Brain microvascular endothelial cell (primary cell): ENCODE data around the gene HCN2.

ENCODE experiments used
- DNase-seq: peaks from one replicate; pipeline ENCODE4 v3.0.0-alpha.2; 2020
- H3K27ac ChIP-seq: fragments of 250-450 bp; sonication (Bioruptor Pico); 2 replicates; pipeline ENCODE4 v1.5.1; 2020; ENCODE audit warnings: mild to moderate bottlenecking, moderate library complexity
- H3K27me3 ChIP-seq: fragments of 250-450 bp; sonication (Bioruptor Pico); replicated peaks from 2 replicates; pipeline ENCODE4 v1.5.1; 2020; ENCODE audit warnings: mild to moderate bottlenecking
- H3K36me3 ChIP-seq: fragments of 250-450 bp; sonication (Bioruptor Pico); replicated peaks from 2 replicates; pipeline ENCODE4 v1.5.1; 2020; ENCODE audit warnings: mild to moderate bottlenecking
- H3K4me3 ChIP-seq: 2 replicates; pipeline ENCODE4 v1.5.1; 2011; ENCODE audit warnings: low read depth, mild to moderate bottlenecking, control low read depth, low read length, moderate library complexity
- in situ Hi-C: cut with HindIII; loops from 2 replicates; pipeline ENCODE4 v1.10.0; 2017; ENCODE audit warnings: low sequenced_read_pairs, low pct_ligation_motif_present
- TF ChIP-seq, protein P1 (sequence below): IDR thresholded peaks from 2 replicates; pipeline ENCODE4 v1.5.1; 2011; ENCODE audit warnings: low read depth, mild to moderate bottlenecking, moderate library complexity, low read length, control low read depth, inconsistent platforms; ENCODE audit errors: missing control alignments

The HCN2 gene

GRCh38 chr19:629961-630714, 40.5 kb downstream of the HCN2 start:
- in situ Hi-C loops = no loop called here
- DNase-seq = no peak
- H3K27me3 ChIP-seq = no peaks in the 10 kb centered on the region
- H3K27ac ChIP-seq = no peak overlapping the region
- peaks cover 32% of the 10 kb centered on the region for H3K36me3 ChIP-seq
- TF ChIP-seq, protein P1, sequence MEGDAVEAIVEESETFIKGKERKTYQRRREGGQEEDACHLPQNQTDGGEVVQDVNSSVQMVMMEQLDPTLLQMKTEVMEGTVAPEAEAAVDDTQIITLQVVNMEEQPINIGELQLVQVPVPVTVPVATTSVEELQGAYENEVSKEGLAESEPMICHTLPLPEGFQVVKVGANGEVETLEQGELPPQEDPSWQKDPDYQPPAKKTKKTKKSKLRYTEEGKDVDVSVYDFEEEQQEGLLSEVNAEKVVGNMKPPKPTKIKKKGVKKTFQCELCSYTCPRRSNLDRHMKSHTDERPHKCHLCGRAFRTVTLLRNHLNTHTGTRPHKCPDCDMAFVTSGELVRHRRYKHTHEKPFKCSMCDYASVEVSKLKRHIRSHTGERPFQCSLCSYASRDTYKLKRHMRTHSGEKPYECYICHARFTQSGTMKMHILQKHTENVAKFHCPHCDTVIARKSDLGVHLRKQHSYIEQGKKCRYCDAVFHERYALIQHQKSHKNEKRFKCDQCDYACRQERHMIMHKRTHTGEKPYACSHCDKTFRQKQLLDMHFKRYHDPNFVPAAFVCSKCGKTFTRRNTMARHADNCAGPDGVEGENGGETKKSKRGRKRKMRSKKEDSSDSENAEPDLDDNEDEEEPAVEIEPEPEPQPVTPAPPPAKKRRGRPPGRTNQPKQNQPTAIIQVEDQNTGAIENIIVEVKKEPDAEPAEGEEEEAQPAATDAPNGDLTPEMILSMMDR = no peak
- H3K4me3 ChIP-seq = no peak overlapping the region

DNA sequence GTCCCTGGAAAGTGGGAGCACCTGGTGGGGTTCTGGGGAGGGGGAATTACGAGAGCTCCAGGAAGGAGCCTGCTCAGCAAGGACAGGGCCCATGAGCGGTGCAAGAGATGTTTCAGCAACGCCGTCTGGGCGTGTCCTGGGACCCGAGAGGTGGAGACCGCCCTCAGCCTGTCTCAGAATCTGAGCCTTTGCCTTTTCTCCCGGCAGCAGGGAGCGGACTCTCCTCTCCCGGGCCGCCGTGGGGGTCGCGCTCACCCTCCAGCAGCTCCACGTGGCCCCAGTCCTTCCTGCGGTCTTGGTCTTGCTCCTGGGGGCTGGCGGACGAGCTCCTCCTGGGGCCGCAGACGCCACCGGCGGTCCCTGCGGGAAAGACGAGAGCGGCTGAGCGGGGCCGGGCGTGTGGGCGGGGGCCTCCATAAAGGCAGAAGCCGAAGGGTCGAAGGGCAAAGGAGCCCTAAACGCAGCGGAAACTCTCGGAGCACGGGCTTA, 42.9 kb downstream of the HCN2 start:
- peak; percentile 75 for DNase-seq
- peak overlapping the region; percentile 81 for H3K4me3 ChIP-seq
- peak overlapping the region; percentile 94 for H3K27ac ChIP-seq
- no peaks in the 10 kb centered on the region for H3K27me3 ChIP-seq
- in situ Hi-C loops = no loop called here
- TF ChIP-seq, protein P1 = no peak
- H3K36me3 ChIP-seq = peaks cover 21% of the 10 kb centered on the region

DNA sequence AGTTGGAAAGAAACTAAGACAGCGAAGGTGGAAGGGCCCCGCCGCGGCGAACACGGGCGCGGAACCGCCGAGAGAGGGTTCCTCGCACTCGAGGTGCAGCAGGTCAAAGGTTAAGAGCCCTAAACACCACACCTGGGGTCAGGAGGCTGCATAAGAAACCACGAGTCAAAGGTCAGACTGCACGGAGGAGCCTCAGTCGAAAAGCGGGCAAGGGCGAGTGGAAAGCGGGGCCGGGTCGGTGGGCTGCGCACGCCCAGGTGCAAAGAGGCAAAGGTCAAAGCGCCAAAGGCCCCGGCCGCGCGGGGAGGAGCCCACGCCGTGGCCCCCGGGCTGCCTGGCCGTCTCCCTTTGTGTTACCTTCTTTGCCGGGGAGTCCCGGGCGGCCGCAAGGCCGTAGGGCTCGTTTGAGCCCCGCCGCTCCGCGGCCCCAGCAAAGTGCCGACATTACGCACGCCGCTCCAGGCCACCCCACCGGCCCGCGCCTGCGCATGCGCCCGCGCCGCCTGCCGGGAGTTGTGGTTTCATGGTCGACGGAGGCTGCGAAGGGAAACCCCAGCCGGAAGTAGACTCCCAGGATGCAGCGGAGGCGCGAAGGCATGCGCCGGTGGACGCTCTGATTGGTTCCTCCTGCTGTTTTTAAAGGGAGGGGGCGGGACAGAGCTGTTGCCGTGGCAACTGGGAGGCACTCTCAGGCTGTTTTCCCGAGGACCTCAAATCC, 43.5 kb downstream of the HCN2 start, which contains the start of gene POLRMT:
Gene POLRMT, minus strand, starts transcription at position 470 of the 718 bp plus-strand sequence. Its CDS starts 25 bp downstream, at position 445.
- Histone ChIP-seq H3K27me3 (no peaks in the 10 kb centered on the region), H3K27ac (peak within 1 kb of the TSS; percentile 94), H3K36me3 (peaks cover 17% of the 10 kb centered on the region), H3K4me3 (peak within 1 kb of the TSS; percentile 81)
- DNase-seq = peak; percentile 97
- in situ Hi-C loops = no loop called here
- TF ChIP-seq, protein P1 = no peak

- in situ Hi-C loops = no loop called here
- DNase-seq = no peak
- TF ChIP-seq, protein P1 = no peak
Observed at GRCh38 chr19:633786-634639, 44.3 kb downstream of the HCN2 start.

DNA sequence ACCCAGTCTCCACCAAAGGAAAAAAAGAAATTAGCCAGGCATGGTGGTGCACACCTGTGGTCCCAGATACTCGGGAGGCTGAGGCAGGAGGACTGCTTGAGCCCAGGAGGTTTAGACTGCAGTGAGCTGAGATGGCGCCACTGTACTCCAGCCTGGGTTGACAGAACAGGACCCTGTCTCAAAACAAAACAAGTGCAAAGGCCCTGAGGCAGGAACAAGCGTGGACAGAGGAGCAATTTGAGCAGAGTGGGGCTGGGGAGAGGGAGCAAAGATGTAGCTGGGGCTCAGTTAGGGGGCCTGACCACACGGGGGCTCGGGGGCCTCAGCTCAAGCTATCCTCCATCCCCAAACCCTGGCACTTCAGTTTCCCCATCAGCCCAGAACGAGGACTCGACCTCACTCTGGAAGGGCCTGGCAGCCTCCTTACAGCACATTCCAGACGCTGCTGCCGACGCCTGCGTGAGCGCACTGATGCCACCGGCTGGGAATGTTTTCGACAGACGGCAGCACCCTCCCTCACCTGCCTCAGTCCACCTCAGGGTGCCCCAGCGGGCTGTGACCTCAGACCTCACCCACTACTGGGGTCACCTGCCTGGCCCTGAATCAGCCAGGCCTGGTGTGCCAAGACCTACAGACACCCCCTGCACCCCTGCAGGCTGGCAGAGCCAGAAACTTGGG, 45.4 kb downstream of the HCN2 start:
- no peaks in the 10 kb centered on the region for H3K27me3 ChIP-seq
- in situ Hi-C loops = no loop called here
- H3K27ac ChIP-seq = no peak overlapping the region
- DNase-seq = no peak
- TF ChIP-seq, protein P1 = no peak
- no peak overlapping the region for H3K4me3 ChIP-seq
- H3K36me3 ChIP-seq = peaks cover 3% of the 10 kb centered on the region

More at GRCh38 chr19:633786-634639, 44.3 kb downstream of the HCN2 start:
- Histone ChIP-seq H3K36me3 (peaks cover 11% of the 10 kb centered on the region), H3K4me3 (peak overlapping the region; percentile 79), H3K27ac (peak overlapping the region; percentile 63), H3K27me3 (no peaks in the 10 kb centered on the region)
